Activated CD8-positive, alpha-beta memory T cell treated with anti-CD3 and anti-CD28 coated beads, Interleukin-2, amount 50 U/mL, for 1 hour (primary cell): ENCODE data around the gene BTN1A1.
A peak's percentile ranks its signal among the peaks of the same experiment; 100 is the strongest.
"Not testable (repeated sequence)": the region's sequence is repeated elsewhere in the genome, so short reads cannot be mapped to it uniquely, and the experiment has no call there.

Source experiments
- DNase-seq: peaks from one replicate; pipeline ENCODE4 v3.0.0-alpha.2; 2020; ENCODE audit errors: extremely low read depth

The BTN1A1 gene

DNA sequence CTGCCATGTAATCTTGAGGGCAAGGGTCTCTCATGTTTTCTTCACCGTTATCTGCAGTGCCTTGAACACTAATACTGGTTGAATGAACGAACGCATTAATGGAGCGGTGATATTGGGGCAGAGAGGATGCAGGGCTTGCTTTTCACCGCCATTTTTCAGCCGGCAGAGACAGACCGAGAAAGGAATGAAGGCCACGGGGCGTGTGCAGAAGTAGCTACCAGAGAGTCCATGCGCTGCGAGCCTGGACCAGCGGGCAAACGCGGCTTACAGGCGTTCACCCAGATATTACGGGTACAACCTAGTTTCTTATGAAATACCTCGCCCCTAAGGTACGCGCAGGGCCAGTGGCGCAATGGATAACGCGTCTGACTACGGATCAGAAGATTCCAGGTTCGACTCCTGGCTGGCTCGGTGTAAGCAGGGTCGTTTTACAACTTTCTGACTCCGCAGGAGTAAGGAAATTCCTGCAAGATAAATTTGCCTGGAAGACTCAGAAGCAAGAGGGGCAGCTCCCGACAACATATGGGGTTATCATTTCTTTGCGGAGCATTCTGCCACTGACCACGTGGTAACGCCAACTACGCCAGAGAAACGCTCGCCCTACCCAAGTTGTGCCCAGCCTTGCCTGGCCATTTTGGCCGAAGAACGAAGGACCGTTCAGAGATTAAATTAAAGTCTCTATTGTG lies 37.2 kb downstream of the BTN1A1 start:
- DNase-seq, result peak; percentile 71

DNA sequence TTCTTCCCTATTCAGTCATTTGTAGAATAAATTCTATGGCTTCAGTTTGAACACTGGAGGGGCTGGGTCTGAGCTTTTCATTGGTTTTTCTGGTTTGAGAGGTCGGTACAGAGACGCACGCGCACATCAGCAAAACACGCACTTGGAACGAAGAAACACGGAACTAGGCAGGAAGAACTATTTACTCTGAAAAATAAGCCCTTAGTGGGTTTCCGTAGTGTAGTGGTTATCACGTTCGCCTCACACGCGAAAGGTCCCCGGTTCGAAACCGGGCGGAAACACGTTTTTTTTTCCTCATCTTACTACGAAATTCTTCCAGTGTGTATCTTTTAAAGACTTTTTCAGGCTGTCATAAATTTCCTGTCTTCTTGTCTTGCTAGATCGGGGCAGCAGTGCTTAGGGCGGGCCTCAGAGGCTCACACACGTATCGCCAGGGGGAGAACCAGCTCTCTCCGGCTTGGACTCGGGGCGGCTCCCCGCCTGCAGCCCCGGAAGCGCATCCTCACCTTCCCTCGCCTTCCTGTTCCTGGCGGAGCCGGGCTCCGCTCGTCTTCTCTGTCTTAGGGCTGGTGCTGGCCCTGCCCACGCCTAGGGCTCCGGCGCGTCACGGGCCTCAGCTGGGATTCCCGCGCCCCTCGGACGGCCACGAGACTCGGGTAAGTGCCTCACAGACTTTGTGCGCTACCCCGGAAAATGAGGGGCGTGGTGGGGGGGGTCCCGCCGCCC lies 37.9 kb downstream of the BTN1A1 start, which contains the start of gene HMGN4:
TSS of gene HMGN4 (plus strand) at position 521 of the 726 bp plus-strand sequence. CDS start 6,841 bp downstream, outside the sequence.
- peak; percentile 72 for DNase-seq

DNA sequence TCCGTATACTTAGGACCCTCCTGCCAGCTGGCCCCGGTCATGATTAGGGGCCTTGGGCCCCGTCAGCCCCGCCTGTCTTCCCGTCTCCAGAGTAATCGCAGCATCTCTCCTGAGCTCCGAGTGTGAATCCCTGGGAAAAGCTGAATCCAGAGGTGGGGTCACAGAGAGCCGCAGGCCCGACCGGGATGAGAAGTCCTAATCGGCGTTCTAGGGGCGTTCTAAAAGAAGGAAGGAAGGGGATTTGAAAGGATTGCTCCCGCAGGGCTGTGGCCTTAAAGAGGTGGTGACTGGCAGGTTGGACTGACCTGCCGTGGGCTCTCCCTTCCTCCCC lies 38.4 kb downstream of the BTN1A1 start:
- no peak for DNase-seq

DNA sequence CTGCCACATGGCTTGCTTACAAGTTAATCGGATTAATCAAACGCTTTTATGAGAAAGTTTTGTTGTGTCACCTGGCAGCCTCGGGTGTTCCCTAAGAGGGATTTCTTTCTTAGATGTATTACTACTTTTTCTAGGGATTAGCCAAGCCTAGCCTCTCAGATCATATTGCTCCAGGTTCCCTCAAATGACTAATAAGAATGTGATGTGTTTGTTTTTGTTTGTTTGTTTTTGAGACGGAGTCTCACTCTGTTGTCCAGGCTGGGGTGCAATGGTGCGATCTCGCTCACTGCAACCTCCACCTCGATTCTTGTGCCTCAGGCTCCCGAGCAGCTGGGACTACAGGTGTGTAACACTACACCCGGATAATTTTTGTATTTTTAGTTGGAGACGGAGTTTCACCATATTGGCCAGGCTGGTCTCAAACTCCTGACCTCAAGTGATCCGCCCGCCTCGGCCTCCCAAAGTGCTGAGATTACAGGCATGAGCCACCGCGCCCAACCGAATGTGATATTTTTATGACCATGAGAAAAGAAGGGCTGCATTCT lies 39.0 kb downstream of the BTN1A1 start:
- no peak for DNase-seq

DNA sequence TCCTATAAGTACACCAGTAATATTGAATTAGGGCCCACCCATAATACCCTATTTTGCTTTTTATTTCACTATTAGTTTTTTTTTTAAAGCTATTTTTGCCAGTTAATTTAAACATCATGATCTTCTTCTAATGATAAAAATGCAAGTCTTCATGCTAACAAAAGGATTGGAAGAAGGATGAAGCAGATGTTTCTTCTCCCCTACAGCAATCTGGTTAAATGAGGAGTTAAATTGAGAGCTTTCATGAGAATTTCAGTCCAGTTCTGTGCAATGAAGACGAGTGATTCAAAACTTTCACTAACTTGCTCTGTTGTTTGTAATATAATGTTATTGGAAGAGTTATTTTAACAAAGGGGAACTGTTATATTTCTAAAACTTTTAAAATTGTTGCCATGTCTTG lies 41.5 kb downstream of the BTN1A1 start:
- no peak for DNase-seq

DNA sequence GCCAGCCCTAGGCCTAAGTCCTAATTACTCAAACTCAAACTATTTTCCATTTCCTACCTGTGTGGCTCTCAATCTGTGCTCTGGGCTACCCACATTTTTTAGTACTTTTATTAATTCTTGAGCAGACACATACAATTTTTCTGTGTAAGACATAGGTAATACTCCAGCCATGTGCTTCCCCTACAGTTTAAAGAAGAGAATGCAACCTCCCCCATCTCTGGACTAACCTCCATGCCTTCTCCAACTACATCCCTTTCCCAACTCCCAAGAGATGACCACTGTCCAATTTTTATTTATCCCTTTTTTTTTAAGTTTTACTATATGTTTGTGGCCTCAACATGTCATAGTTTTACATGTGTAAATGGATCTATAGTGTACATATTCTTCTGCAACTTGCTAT lies 43.9 kb downstream of the BTN1A1 start:
- DNase-seq, result no peak

DNA sequence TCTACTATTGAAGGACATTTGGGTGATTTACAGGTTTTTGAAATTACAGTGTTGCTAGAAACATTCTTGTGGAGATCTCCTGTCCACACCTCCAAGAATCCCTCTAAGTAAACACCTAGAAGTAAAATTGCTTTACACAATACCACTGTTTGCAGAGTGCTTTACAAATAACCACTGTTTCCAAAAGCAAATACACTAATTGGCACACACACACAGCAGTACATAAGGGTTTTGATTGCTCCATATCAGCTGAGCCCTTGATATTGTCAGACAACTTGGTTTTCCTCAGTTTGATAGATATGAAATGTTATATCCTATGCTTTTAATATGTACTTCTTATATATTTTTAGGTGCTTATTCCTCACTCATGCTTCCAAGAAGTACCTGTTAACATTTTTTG lies 44.4 kb downstream of the BTN1A1 start:
- DNase-seq, result no peak

DNA sequence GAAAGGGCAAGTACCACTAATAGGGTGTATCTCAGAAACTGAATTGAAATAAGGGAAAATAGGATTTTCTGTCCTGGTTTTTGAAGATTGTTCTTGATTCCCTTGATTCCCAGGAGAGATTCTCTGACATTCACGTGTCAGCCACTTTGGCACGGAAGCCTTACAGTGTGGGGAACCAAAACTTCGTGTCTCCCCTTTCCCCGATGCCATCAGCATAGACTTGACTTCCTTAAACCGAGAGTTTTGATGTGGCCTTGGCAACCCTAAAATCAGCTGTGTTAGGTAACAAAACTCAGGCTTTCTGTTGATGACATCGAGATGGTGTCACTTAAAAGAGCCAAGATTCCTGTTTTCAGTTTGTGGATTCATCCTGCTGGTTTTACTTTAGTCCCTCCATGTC lies 45.5 kb downstream of the BTN1A1 start:
- DNase-seq, result no peak

DNA sequence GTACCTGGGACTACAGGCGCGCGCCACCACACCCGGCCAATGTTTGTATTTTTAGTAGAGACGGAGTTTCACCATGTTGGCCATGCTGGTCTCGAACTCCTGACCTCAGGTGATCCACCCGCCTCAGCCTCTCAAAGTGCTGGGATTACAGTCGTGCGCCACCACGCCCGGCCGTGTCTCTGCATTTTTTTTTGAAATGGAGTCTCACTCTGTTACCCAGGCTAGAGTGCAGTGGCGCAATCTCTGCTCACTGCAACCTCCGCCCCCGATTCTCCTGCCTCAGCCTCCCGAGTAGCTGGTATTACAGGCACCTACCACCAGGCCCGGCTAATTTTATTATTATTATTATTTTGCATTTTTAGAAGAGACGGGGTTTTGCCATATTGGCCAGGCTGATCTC lies 47.3 kb downstream of the BTN1A1 start:
- not testable (repeated sequence) for DNase-seq

DNA sequence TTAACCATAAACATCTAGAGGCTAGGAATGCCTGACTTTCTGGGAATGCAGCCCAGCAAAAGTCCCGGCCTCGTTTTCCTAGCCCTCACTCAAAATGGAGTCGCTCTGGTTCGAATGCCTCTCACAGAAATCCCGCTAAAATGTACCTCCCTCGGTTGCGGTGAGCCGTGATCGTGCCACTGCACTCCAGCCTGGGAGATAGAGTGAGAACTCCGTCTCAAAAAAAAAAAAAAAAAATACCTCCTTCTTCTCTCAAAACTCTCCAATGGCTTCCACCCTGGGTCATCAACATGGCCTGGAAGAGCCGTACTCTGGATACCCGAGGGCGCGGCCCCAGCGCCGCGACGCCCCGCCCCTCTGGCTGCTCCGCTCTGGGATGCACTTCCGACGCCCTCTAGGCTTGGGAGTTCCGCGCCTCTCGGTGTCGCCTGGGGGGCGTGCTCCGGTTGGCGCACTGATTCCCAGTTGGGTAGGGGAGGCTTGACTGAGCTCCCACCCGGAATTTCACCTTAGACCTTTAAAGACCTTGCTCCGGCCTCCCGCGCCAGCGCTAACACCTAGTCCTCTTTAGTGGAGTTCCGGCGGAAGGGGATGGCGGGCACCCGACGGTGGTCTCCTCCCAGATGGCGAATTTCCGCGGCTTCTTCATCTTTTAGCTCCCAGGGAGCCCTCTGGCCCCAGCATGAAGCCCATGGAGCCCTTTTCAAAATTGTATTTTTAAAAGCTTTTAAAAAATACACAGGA lies 50.3 kb downstream of the BTN1A1 start:
- no peak for DNase-seq

DNA sequence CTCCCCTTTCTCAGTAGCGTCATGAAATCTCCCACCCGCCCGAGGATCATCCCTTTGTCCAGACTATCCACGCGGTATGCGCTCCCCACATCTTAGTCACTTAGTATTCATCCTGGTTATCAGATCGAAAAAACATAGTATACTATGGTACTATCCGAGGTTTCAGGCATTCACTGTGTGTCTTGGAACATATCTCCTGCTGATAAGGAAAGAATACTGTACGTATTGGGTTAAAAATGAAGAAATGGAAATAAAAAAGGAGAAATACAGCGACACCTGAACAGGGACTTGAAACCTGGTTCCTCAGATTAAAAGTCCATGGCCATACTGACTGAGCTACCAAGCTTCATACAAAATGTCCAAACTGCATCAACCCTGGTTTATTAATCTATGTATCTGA lies 52.1 kb downstream of the BTN1A1 start:
- no peak for DNase-seq

DNA sequence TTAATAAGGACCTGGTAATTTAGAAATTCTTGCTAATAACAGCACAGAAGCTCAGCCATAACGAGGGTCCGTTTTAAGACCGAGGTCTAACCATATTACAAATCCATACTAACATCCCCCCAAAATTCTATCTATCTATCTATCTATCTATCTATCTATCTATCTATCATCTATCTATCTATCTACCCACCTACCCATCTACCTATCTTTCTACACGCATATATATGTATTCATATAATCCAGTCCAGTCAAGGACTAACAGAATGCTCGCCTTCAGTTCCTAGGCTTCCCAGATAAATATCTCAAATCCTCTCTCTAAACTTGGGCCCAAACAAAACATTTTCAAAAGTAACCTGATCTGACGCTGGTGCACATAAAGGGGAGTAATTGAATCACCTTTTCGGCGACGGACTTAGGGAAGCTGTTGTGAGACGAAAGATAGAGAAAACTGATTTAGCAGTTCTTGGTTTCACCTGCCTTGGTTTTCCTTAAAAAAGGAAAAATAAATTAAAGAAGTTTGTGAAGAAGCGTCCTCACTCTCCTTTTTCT lies 52.6 kb downstream of the BTN1A1 start:
- DNase-seq, result no peak

DNA sequence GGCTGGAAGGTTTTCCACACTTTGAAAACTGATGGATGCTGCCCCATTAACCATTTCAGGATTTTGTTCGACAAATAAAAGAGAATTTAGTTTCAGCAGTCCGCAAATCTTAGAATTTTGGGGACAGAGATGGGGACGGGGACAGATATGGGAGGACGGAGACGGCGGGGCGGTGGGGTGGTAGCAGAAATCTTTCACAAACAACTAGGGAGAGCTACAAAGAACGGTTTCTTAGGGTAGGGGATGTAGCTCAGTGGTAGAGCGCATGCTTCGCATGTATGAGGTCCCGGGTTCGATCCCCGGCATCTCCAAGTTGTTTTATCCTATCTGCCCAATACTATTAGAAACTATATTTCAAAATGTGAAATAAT lies 53.1 kb downstream of the BTN1A1 start:
- DNase-seq, result no peak

DNA sequence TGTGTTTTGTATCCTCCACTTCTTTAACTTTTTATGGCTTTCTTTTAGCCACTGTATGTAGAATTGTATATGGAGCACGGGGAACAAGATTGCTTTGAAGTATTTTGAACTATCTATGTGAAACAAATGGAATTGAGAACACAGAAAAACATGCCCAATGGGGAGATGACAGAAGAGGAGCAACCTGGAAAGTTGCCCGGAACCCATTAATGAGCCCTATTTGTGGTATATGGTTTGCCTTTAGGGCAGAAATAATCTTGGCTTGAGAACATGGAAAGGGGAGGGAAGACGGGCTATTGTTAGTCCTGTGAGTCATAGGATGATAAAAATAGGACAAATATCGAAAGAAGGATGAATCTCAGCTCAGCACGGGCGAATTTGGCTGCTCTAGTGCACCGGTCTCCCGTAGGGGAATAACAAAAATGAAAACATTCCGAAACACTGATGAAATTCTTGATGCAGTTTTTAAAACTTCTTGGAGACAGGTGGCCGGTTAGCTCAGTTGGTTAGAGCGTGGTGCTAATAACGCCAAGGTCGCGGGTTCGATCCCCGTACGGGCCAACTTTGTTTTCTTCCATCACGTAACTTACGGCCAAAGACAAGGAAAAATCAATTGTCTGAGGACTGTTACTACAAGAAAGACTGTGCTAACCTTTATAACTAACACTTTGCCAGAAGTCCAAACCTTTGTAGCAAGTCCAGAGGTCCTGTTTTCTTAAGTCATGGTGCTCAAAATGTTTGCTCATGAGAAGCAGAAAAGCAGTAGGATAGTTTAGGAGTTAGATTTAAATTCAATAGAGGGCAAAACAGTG lies 53.7 kb downstream of the BTN1A1 start:
- no peak for DNase-seq

DNA sequence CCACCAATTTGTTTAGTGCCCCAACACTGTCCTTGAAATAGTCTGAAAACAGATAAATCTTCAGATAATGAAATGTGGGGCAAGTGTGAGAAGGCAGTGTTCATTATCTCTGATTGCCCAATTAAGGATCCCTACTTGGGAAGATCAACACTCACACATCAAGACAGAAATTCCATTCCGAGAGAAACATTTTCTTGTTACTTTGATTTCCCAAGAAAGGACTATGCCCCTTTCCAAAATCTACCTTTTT lies 54.3 kb downstream of the BTN1A1 start:
- no peak for DNase-seq

DNA sequence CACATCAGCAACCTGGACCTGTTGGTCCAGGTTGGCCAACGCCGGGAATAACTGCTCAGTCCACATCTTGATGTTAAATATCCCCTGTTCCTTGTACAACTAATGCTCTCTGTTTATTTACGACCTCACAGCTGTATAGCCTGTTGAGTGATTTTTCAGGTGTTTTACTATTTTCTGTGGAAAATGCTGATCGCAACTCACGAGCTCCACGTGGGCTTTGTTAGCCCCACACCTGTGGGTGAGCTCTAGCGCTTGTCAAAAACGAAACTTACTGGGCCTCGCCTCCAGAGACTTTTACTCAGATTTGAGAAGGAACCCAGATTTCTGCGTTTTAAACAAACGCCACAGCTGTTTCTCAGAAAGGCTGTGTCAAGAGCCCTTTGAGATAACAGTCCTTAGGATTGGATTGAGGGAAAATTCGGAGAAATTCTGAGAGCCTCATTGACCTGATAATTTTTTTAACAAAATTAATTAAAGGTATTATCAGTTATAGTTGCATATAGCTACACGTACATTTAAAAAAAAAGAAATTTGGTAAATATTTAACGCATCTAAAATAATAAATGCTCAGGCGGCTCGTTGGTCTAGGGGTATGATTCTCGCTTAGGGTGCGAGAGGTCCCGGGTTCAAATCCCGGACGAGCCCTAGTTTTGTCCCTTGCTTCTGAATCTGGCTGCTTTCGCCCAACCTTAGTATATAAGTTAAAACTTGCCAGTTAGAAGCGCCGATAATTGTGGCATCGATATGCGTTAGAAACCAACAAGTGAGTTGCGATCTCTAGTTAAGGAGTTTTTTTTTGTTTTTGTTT lies 54.8 kb downstream of the BTN1A1 start:
- DNase-seq, result no peak

DNA sequence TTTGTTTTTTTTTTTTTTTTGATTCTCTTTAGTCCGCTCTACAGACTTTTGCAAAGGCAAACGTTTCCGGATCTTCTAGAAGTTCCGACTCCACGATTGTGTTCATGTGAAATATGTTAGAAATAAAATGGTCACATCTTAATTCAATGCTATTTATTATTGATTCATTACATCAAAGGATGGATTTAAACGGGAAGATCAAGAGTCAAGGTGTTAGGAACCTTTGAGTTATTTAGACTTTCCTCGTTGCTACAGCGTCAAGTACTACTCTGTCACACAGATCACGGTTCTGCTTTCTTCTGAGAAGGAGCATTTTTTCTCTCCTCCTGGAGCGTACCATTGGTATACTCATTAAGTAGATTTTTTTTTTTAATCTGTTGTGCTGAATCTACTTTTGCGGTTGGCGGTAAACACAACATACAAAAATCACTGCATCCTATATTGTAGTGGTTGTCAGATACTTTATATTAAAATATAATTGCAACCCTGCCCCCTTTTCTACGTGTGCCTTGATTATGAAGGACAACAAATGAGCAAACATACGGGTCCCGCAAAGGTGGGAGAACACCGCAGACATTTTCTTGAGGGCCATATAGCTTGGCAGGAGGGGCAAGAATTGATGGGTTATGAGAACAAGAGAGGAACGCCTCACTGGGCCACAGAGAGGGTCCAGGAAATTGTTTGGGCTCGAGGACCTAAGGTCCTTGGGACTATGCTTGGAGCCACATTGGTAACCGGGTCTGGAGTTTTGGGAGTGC lies 55.6 kb downstream of the BTN1A1 start:
- no peak for DNase-seq

DNA sequence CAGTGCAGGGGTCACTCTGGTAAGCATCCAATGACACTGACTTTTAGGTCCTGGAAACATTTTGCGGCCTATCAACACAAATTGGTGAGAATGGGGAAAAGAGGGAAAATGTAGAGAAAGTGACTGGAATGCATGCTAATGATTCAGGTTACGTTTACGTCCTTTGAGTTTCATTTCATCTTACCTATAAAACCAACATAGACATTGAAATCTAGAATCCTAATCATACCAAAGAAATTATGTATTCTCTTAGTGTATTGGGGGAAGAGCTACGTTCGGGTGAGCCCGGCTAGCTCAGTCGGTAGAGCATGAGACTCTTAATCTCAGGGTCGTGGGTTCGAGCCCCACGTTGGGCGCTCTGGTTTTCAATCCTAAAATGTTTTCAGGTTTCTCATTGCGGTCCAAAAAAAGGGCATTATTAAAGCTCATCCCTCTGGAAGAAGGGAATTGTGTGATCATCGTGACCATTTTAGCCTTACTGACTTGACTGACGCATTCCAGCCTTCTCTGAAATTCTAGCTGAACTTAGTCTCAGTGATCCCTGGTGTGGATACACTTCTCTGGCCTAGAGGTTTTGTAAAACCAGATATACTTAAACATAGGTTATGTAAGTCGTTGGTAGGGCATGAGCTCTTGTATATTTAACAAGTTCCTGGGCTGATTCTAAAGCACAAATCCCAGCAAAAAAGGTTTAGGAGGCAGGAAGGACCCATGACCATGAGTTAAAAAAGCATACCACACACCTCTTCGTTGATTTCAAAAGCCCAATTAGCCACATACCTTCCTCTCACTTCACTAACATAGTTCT lies 56.4 kb downstream of the BTN1A1 start:
- DNase-seq, result no peak
